Inflammatory macrophage (primary cell): ENCODE results near the gene FCHO1.
"Not testable (repeated sequence)": the region's sequence is repeated elsewhere in the genome, so short reads cannot be mapped to it uniquely, and the experiment has no call there.

ENCODE experiments used
- DNase-seq, 2 donors: peaks; one replicate each; pipeline ENCODE4 v3.0.0-alpha.2; 2020 to 2022

The FCHO1 gene

GRCh38 chr19:17764348-17764747, 13.1 kb downstream of the FCHO1 start:
- no peak for DNase-seq

DNA sequence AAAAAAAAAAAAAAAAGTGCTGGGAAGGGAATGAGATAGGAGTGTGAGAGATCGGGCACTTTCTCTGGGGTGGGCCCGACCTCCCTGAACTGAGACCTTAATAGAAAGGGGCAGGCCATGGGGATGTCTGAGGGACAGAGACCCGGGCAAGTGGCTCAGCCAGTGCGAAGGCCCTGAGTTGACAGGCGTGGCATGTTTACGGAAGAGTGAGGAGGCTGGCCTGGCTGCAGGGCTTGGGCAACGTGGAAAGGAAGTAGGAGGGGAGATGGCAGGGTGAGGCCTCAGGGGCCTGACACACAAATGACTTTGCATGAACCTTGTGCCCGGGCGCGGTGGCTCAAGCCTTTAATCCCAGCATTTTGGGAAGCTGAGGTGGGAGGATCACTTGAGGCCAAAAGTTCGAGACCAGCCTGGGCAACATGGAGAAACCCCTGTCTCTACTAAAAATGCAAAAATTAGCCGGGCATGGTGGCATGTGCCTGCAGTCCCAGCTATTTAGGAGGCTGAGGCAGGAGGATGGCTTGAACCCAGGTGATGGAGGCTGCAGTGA, 13.9 kb downstream of the FCHO1 start:
- DNase-seq: peak; percentile 96 to 97

DNA sequence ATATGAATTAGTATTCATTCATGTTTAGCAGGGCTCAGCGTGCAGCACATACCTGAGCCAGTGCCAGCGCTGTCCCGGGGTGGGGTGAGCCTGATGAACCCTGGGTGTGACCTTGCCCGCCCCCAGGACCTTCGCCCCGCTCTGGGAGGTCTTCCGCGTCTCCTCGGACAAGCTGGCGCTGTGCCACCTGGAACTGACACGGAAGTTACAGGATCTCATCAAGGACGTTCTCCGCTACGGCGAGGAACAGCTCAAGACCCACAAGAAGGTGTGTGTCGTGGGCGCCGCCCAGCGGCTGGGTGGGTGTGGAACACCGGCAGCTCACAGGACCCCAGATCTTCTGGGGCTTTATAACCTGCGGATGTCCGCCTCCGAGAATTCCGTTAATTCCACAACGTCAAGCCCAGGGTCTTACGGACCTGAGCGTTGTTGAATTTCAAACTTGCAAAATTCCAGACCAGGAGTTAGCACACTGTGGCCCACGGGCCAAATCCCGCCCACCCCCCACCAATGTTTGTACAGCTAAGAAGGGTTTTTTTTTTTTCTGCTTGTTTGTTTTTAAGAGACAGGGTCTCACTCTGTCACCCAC, 15.4 kb downstream of the FCHO1 start:
- DNase-seq: peak; percentile 73 to 88

- no peak for DNase-seq
Measured at GRCh38 chr19:17767559-17767958, 16.3 kb downstream of the FCHO1 start.

DNA sequence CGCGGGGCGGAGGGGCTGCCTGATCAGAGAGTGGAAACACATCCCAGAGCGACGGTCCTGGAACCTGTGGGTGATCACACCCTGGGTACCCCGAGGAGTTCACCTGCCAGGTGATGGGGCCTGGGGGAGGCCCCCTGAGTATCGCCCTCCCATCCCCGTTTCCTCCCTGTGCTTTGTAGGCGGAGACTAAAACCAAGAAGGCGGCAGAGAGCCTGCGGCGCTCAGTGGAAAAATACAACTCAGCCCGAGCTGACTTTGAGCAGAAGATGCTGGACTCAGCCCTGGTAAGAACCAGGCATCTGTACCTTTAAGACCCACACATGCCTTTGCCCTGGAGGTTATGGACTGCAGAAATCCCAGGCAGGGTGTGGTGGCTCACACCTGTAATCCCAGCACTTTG, 19.3 kb downstream of the FCHO1 start:
- no peak for DNase-seq

DNA sequence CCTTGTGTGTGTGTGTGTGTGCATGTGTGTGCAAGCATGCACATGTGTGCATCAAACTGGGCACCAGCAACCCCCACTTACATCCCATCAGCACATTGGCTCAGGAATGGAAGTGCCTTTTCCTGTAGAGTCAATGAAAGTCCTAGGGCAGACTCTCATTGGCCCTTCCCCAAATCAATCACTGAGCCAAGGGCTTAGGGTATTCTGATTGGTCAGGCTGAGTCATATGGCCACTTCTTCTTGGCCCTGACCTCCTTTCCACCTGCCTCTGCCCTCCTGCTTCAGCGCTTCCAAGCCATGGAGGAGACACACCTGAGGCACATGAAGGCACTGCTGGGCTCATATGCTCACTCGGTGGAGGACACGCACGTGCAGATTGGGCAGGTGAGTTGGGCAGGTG, 20.9 kb downstream of the FCHO1 start:
- peak; percentile 31 to 46 for DNase-seq

DNA sequence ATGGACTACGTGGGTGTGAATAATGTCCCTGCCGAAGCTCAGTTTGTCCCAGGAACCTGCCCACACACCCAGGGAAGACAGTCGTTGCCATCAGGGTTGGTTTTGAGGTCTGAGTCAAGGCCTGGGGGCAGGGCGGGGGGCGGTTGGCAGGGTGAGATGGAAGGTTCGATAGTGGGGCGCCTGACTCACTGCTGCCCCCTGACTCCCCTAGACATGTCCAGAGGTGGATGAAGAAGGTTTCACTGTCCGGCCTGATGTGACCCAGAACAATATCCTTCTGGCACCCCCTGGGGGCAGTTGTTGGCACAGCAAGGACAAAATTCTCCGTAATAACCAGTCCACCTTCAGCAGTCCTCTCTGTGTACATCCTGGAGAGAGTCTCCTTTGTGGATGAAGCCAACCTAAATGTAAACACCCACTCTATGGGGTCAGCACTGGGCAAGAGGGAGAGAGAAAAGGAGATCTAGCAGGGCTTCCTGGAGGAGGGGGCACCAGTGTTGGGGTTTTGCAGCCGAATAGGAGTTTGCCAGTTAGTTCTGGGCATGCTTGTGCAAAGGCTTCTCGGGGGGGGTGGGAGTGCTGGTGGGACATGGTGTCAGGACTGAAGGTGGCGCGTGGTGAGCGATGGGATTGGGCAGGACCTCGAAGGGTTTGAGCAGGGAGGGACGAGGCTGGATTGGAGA, 24.1 kb downstream of the FCHO1 start:
- peak; percentile 60 to 67 for DNase-seq

GRCh38 chr19:17775991-17776803, 24.9 kb downstream of the FCHO1 start:
- DNase-seq: peak; percentile 95

DNA sequence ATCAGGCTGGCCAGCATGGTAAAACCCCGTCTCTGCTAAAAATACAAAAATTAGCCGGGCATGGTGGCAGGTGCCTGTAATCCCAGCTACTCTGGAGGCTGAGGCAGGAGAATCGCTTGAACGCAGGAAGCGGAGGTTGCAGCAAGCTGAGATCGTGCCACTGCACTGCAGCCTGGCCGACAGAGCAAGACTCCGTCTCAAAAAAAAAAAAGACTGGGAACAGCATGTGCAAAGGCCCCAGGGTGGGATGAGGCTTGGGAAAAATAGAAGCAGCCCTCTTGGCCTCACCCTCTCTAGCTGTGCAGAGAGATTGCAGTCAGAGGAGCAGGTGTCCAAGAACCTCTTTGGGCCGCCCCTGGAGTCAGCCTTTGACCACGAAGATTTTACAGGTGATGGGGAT, 26.6 kb downstream of the FCHO1 start:
- DNase-seq: not testable (repeated sequence)

GRCh38 chr19:17778251-17778967, 27.1 kb downstream of the FCHO1 start:
- DNase-seq: peak; percentile 89 to 94

- peak; percentile 90 to 91 for DNase-seq
Measured at GRCh38 chr19:17778968-17779929, 28.0 kb downstream of the FCHO1 start.

DNA sequence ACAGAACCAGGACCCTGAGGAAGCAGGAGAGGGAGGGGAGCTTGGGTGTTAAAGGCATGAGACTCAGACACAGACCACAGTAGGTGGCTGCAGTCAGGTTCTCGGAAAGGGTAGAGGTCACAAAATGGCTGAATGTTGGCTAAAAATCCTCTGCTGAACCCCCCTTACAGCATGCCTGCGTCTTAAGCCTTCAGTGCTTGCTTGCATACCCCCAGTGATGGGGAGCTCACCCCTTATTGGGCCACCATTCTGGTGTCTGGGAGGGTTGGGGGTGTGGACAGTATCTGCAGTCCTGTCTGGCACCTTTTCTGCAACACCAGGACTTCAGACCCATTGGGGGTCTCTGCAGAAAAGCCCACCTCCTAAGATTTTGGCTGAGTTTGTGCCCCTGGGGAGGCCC, 29.5 kb downstream of the FCHO1 start:
- DNase-seq: no peak

DNA sequence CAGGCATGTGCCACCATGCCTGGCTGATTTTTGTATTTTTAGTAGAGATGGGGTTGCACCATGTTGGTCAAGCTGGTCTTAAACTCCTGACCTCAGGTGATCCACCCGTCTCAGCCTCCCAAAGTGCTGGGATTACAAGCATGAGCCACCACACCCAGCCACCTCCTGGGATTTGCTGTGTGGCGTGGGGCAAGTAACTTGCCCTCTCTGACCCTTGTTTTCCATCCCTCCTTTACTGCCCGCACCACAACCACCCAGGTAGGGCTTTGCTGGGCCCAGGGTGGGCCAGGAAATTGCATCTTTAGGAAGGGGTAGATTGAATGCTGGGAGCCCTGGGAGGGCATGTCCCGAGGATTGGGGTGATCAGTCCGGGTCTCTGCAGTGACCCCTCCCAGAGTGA, 32.4 kb downstream of the FCHO1 start:
- DNase-seq: not testable (repeated sequence)

DNA sequence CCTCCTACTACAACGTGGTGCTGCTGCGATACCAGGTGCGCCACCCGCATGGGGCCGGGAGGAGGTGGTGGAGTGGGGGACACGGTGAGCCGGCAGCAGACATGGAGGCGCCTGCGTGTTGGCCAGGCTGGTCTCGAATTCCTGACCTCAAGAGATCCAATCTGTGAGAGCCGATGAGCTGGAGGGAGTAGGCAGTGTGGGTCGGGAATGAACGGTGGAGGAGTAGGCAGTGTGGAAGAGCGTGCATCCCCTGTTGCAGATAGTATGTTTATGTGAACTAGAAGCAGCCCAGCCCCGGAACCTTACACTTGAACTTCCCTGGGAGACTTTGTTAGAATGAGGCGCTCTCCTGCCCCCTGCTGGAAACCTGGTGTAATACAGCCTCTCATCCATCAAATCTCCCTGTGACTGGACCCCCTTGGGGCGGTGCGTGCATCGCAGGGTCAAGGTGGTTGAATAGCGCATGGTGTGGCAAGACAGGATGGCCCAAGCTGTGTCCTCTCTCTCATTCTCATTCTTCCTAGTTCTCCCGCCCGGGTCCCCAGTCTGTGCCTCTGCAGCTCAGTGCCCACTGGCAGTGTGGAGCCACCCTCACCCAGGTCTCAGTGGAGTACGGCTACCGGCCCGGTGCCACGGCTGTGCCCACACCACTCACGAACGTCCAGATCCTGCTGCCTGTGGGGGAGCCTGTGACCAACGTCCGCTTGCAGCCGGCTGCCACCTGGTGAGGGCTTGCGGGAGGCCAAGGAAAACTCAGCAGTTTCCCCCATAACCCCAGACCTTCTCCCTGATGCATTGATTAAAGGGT, 33.1 kb downstream of the FCHO1 start:
- peak; percentile 76 to 80 for DNase-seq

GRCh38 chr19:17787274-17787913, 36.1 kb downstream of the FCHO1 start:
- DNase-seq: no peak

DNA sequence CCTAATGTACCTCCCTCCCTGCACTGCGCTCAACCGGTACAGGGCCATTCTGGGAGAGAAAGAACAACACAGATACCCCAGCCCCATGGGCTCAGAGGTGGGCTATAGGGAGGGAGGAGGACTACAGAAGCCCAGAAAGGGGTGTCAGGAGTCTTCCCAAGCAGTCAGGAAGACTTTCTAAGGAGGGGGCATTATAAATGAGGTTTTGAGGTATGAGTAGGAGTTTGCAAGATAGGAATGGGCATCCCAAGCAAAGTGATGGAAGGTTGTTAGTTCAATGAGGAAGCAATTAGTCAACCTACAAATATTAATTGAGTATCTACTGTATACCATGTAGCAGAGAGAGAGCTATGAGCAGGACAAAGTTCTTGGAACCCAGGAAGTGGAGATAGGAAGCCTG, 37.4 kb downstream of the FCHO1 start:
- no peak for DNase-seq

DNA sequence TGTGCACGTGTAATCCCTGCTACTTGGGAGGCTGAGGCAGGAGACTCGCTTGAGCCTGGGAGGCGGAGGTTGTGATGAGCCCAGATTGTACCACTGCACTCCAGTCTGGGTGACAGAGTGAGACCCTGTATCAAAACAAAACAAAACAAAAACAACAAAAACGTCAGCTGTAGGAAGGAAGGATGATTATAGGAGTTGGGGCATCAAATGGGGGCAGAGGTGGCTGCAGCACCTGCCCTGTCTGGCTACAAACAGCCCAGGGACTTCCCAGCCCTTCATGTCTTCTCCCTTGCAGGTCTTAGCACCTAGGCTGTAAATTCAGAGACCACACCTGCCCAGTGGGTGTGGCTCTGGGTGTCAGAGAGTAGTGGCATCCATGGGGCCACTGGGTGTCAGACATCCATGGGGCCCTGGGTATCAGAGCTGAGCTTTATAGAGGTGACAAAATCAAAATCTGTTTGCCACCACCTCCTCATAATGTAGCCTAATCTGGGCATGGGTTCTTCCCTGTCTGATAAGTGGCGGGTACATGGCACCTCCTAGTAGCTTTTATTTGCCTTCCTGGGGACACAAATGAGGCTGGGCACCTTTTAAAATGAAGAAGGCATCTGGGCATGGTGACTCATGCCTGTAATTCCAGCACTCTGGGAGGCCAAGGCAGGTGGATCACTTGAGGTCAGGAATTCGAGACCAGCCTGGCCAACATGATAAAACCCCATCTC, 38.9 kb downstream of the FCHO1 start:
- DNase-seq: no peak

DNA sequence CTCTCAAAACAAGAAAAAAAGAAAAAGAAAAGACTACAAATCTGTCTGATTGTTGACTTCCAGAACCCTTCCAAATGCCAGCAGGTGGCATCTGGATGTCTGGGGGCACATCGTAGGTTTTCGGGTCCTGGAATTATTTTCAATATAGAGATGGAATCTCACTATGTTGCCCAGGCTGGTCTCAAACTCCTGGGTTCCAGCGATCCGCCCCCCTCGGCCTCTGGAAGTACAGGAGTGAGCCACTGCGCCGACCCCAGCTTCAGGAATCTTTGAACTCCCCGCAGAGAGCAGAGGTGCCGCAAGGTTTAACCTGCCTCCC, 43.1 kb downstream of the FCHO1 start:
- no peak for DNase-seq

GRCh38 chr19:17794731-17795494, 43.6 kb downstream of the FCHO1 start, which contains the start of gene B3GNT3:
TSS of gene B3GNT3 (plus strand) at chr19:17795138. CDS start at chr19:17807808, 12,670 bp downstream.
- peak; percentile 11 to 16 for DNase-seq
